Mucosa of descending colon (tissue), 3 donors: Measurements from ENCODE around the gene GSS. TPM values are rescaled to one million over a fixed set of nuclear protein-coding genes. Genes with fewer than 3 reads are reported as not detected.

Experiments used
- ATAC-seq: fragments of 200-7000 bp; cut with Tn5 transposase; one replicate; pipeline ENCODE4 v1.9.1; 2020; ENCODE audit warnings: mild to moderate bottlenecking, moderate library complexity
- DNase-seq, 3 donors: peaks; one replicate each; pipeline ENCODE4 v3.0.0-alpha.2; 2020
- H3K36me3 ChIP-seq: fragments of 200-600 bp; one replicate; pipeline ENCODE4 v1.8.0; 2021; ENCODE audit warnings: low read depth, mild to moderate bottlenecking
- H3K4me1 ChIP-seq: fragments of 200-600 bp; one replicate; pipeline ENCODE4 v1.8.0; 2021; ENCODE audit warnings: low read depth, mild to moderate bottlenecking
- H3K4me3 ChIP-seq: fragments of 200-600 bp; one replicate; pipeline ENCODE4 v1.8.0; 2021; ENCODE audit warnings: mild to moderate bottlenecking
- H3K9me3 ChIP-seq: fragments of 200-600 bp; one replicate; pipeline ENCODE4 v1.8.0; 2021; ENCODE audit warnings: mild to moderate bottlenecking
- CTCF ChIP-seq: fragments of 200-600 bp; IDR thresholded peaks from one replicate; pipeline ENCODE4 v1.8.0; 2022; ENCODE audit warnings: antibody characterized with exemption, mild to moderate bottlenecking
- intact Hi-C, 2 donors: fragments of 100-400 bp; cut with DNase I in 1 of 2; cut with micrococcal nuclease in 1 of 2; formaldehyde crosslinking; loops; one replicate each; pipeline versions ENCODE4 v1.11.0 to v1.11.1; 2022; cut with DNase I, micrococcal nuclease
- total RNA-seq, 3 donors: library from RNA; stranded (reverse); fragmentation: NEBNext Ultra II Directional in 2 of 3; extraction: Animal tissue kit (Norgen Biotek cat#: 25700) in 2 of 3; gene quantifications; one replicate each; pipeline versions ENCODE4 v1.2.1 to v1.2.4, GENCODE V29; 2021 to 2023
- donor health status: DM: no; HTN: no; CAD: no; lungs with moderate emphysema.
- donor health status: DM: no; HTN: no; CAD: no.
- donor health status: DM: no; HTN: yes; CAD: no.

The GSS gene
- total RNA-seq, 3 donors from 2014 or later, result 45.2 to 97.3 (median 91.8) TPM

DNA sequence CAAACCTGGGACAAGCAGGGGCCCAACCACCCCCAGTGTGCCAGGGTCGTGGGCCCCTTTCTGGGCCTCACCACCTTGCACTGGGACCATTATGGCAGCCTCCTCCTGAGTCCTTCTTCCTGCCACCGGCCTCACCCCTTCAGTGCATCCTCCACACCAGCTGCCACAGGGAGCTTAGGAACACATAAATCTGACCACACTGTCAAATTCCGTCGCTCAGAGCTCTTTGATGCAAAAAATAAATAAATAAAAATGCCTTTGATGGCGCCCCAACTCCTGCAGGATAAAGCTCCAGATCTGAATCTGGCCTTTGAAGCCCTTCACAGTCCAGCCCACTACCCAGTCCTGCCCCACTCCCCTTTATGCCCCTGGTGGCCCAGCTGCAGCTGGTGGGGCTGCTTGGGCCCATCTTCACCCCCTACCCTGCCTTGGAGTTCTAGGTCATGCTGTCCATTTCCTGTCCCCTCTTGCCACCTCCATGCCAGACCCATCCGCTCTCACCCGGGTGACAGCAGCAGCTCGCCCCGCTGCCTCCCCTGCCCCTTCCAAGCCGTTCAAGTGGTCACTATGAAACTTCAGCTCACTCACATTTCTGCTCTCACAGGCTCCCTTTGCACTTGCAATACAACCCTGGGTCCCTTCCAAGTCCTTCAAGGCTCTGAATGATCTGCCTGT, 16.1 kb upstream of the GSS start:
- intact Hi-C loops, result no loop called here
- Histone ChIP-seq H3K4me1 (no peaks in the 10 kb centered on the region), H3K9me3 (no peaks in the 10 kb centered on the region), H3K36me3 (no peaks in the 10 kb centered on the region), H3K4me3 (no peak overlapping the region)
- no peak for DNase-seq
- TF ChIP-seq CTCF, result no peak
- no peak for ATAC-seq

- no peak for DNase-seq
- Histone ChIP-seq H3K36me3 (no peaks in the 10 kb centered on the region), H3K4me1 (no peaks in the 10 kb centered on the region), H3K9me3 (no peaks in the 10 kb centered on the region), H3K4me3 (no peak overlapping the region)
- TF ChIP-seq CTCF, result no peak
- intact Hi-C loops, result no loop called here
- no peak for ATAC-seq
These were observed 15.4 kb upstream of the GSS start for GRCh38 chr20:34970846-34971560.

DNA sequence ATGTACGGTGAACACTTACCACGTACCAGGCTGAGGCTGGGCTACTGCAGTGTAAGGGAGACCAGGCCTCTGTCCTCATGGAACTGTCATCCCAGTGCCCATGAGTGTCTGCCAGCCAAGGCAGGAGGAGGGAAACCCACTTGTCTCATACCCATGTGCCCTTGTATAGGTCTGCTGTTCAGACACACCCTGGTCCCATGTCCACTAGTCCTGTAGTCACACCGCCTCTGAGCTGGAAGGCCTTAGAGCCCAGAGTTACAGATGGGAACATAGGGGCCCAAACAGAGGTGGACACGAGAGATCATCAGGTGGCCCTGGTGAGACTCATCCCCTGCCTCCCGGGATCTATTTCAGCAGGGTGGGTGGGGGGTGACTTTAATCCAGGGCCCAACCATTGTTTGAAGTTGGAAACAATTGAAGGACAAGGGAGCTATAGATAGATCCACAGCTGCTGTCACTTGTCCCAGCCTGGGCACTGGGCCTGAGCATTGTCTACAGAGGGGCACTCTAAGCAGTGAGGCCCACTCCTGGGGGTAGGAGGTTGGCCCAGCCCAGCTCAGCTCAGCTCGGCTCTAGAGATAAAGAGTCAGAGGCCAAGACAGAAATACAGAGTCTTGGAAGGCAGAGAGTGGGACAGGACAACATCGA, 14.7 kb upstream of the GSS start:
- ATAC-seq (no peak), DNase-seq (no peak)
- Histone ChIP-seq H3K4me3 (no peak overlapping the region), H3K4me1 (no peaks in the 10 kb centered on the region), H3K9me3 (no peaks in the 10 kb centered on the region), H3K36me3 (no peaks in the 10 kb centered on the region)
- intact Hi-C loops, result no loop called here
- TF ChIP-seq CTCF, result no peak

DNA sequence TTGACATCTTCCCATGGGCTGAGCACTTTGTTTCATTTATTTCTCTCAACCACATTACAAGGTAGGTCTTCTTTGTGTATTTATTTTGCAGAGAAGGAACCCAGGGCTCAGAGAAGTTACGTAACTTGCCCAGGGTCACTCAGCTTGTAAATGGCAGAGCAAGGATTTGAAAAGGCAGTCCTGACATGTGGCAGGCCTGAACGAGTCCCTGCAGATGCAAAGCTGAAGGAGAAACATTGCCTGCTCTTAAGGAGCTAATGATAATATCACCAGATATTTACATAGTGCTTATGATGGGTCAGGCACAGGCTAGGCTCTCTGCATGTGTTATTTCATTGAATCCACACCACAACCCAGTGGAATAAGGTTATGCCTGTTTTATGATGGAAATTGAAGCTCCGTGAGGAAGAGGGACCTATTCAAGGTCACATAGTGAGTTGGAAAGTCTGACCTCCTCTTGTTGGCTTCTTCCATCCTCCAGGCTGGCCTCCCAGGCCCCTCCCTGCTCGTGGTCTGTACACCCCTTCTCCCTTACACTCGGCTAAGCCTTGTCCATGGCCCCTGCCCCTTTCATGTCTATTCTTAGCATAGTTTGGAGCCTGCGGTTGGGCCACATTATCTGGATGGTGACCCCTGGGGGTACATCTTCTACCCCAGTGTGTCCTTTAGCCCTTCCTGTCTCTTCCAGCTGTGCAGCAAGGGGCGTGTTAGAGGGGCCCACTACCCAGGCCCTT, 12.6 kb upstream of the GSS start:
- Histone ChIP-seq H3K4me1 (no peaks in the 10 kb centered on the region), H3K9me3 (no peaks in the 10 kb centered on the region), H3K4me3 (no peak overlapping the region), H3K36me3 (no peaks in the 10 kb centered on the region)
- ATAC-seq (no peak), DNase-seq (no peak)
- no peak for TF ChIP-seq CTCF
- intact Hi-C loops, result no loop called here

DNA sequence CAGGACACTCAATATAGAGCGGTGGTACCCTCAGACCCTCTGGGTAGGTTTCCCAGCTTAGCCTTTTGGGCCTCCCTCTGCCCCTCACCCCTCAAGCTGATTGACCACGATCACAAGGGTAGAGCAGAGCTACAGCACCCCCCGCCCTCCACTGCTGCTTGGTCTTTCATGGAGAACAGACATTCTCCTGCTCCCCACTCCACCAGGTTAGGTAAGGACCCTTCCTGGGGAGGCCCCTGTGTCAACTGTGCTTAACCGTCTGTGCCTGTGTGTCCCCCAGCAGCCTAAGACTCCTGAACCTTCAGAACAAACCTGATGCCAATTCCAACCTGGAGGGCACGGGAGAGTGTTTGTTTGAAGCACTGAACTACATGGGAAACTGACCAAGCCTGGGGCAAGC, 11.8 kb upstream of the GSS start:
- DNase-seq (no peak), ATAC-seq (no peak)
- Histone ChIP-seq H3K9me3 (no peaks in the 10 kb centered on the region), H3K36me3 (no peaks in the 10 kb centered on the region), H3K4me3 (no peak overlapping the region), H3K4me1 (no peaks in the 10 kb centered on the region)
- intact Hi-C loops, result no loop called here
- TF ChIP-seq CTCF, result no peak
